Measurements from ENCODE around the gene SATB1. TPM values are rescaled to one million over a fixed set of nuclear protein-coding genes. Genes with fewer than 3 reads are reported as not detected.

SATB1 gene
- total RNA-seq, 6 experiments from 2014 or later = 9.3 to 14.9 (median 12.0) TPM

- no peak overlapping the region for H3K4me3 ChIP-seq
- H3K36me3 ChIP-seq = peaks cover 0 to 13% (median 3%) of the 10 kb centered on the region in 4 donors
- intact Hi-C loops (cut with DNase I) = no loop called here
- peaks cover 0 to 10% (median 0%) of the 10 kb centered on the region in 4 donors for H3K4me1 ChIP-seq
- no peaks in the 10 kb centered on the region for H3K9me3 ChIP-seq
- DNase-seq (no peak), ATAC-seq (no peak)
- no peak overlapping the region for H3K27ac ChIP-seq
- no peaks in the 10 kb centered on the region for H3K27me3 ChIP-seq
- TF ChIP-seq, protein P1, sequence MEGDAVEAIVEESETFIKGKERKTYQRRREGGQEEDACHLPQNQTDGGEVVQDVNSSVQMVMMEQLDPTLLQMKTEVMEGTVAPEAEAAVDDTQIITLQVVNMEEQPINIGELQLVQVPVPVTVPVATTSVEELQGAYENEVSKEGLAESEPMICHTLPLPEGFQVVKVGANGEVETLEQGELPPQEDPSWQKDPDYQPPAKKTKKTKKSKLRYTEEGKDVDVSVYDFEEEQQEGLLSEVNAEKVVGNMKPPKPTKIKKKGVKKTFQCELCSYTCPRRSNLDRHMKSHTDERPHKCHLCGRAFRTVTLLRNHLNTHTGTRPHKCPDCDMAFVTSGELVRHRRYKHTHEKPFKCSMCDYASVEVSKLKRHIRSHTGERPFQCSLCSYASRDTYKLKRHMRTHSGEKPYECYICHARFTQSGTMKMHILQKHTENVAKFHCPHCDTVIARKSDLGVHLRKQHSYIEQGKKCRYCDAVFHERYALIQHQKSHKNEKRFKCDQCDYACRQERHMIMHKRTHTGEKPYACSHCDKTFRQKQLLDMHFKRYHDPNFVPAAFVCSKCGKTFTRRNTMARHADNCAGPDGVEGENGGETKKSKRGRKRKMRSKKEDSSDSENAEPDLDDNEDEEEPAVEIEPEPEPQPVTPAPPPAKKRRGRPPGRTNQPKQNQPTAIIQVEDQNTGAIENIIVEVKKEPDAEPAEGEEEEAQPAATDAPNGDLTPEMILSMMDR (IDR thresholded peaks at IDR 0.05) = no peak
- TF ChIP-seq POLR2A (IDR thresholded peaks at IDR 0.05) = no peak
- WGBS (ENCODE audit: insufficient coverage, low coverage, low lambda C conversion rate, missing lambda C conversion rate) = 25% methylated on average over 1 of the region's 1 CpG
Measured at GRCh38 chr3:18396428-18396827, 28.7 kb downstream of the SATB1 start.

DNA sequence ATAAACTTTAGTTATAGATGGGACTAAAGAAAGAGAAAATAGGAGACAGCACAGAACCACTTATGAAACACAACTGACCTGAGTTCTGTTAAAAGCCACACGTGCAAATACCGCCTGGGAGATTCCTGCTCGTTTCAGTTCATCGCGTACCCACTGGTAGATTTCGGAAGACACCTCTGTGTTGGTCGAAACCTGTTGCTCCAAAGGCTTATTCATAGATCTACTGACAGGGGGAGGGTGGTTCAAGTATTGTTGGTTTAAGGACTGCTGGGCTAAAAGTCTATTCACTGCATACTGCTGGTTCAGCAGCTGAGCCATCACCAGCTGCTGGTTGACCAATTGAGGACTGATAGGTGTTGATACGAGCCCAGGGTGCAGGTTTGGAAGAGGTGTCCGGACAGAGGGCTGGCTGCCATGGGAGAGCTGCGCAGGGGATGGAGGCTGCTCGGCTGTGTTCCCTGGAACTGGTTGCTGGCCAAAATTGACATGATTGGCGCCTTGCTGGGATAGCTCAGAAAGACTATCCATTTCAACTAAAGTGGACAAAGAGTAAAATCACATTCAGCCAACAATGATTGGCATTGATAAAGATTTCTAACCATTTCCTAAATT is 30.6 kb downstream of the SATB1 start:
- DNase-seq (no peak), ATAC-seq (no peak)
- peaks cover 0 to 3% (median 0%) of the 10 kb centered on the region in 4 donors for H3K4me1 ChIP-seq
- H3K9me3 ChIP-seq = no peaks in the 10 kb centered on the region
- peaks cover 0 to 13% (median 3%) of the 10 kb centered on the region in 4 donors for H3K36me3 ChIP-seq
- intact Hi-C loops (cut with DNase I) = no loop called here
- H3K27ac ChIP-seq = no peak overlapping the region
- TF ChIP-seq POLR2A (IDR thresholded peaks at IDR 0.05) = no peak
- TF ChIP-seq, protein P1 (IDR thresholded peaks at IDR 0.05) = no peak
- no peaks in the 10 kb centered on the region for H3K27me3 ChIP-seq
- H3K4me3 ChIP-seq = no peak overlapping the region
- 91% methylated on average over 4 of the region's 12 CpGs for WGBS (ENCODE audit: insufficient coverage, low coverage, low lambda C conversion rate, missing lambda C conversion rate)

- DNase-seq (no peak), ATAC-seq (no peak)
- TF ChIP-seq, protein P1 (IDR thresholded peaks at IDR 0.05) = no peak
- TF ChIP-seq POLR2A (IDR thresholded peaks at IDR 0.05) = no peak
- peaks cover 0 to 3% (median 0%) of the 10 kb centered on the region in 4 donors for H3K4me1 ChIP-seq
- peaks cover 0 to 13% (median 3%) of the 10 kb centered on the region in 4 donors for H3K36me3 ChIP-seq
- no peaks in the 10 kb centered on the region for H3K27me3 ChIP-seq
- intact Hi-C loops (cut with DNase I) = no loop called here
- no peaks in the 10 kb centered on the region for H3K9me3 ChIP-seq
- no peak overlapping the region for H3K4me3 ChIP-seq
- H3K27ac ChIP-seq = no peak overlapping the region
- 85% methylated on average over 2 of the region's 2 CpGs for WGBS (ENCODE audit: insufficient coverage, low coverage, low lambda C conversion rate, missing lambda C conversion rate)
Measured at GRCh38 chr3:18393906-18394305, 31.2 kb downstream of the SATB1 start.

DNA sequence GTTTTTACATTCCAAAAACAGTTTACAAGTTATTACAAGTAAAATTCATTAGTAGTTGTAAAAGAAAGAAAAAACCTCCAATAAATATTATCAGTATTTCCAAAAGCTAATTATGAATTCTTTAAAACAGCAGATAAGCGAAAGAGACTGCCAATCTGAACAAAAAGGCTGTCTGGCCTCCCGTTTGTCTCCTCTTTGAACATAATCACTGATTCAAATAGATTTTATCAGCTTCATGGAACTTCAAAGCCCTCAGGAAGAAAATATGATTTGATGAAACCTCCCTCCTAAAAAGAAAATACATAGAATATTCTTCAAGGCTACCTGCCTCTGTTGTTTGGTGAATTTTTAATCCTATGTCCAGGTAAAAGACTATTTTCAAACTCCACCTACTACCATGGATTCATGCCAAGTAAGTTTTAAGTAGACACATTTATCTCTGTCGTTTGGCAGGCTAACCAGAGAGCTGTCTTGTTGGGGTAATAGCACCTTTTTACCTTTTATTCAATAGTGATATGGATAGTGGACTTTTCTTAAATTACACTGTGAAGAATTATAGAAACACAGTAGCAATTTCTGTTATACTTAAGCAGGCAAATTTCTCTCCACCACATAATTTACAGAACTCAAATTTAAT is 35.0 kb downstream of the SATB1 start:
- Histone ChIP-seq H3K9me3 (no peaks in the 10 kb centered on the region), H3K27me3 (no peaks in the 10 kb centered on the region), H3K27ac (no peak overlapping the region), H3K4me3 (no peak overlapping the region), H3K4me1 (no peaks in the 10 kb centered on the region), H3K36me3 (peaks cover 0 to 7% (median 2%) of the 10 kb centered on the region in 4 donors)
- intact Hi-C loops (cut with DNase I) = no loop called here
- peak; percentile 39 to 58 (median 54) for ATAC-seq
- TF ChIP-seq POLR2A (IDR thresholded peaks at IDR 0.05) = no peak
- TF ChIP-seq, protein P1 (IDR thresholded peaks at IDR 0.05) = no peak
- WGBS (ENCODE audit: insufficient coverage, low coverage, low lambda C conversion rate, missing lambda C conversion rate) = 38% methylated on average over 3 of the region's 3 CpGs
- DNase-seq = no peak

All from right lobe of liver (tissue), 6 donors.